D721Med (cell line): ENCODE data around the gene DOCK2.

Experiments used
- DNase-seq: peaks from one replicate; pipeline ENCODE4 v3.0.0; 2011; ENCODE audit warnings: low spot score; ENCODE audit not compliant: insufficient read length
- FAIRE-seq: peaks from 2 replicates; lab custom pipeline; 2011; peaks lifted over from hg19 to GRCh38; lab: Jason Lieb, UNC
- TF ChIP-seq, protein P1 (sequence below): IDR thresholded peaks from 2 replicates; pipeline ENCODE4 v1.5.1; 2012; ENCODE audit warnings: mild to moderate bottlenecking, control low read depth; ENCODE audit not compliant: insufficient read depth; ENCODE audit errors: missing control alignments

The DOCK2 gene

DNA sequence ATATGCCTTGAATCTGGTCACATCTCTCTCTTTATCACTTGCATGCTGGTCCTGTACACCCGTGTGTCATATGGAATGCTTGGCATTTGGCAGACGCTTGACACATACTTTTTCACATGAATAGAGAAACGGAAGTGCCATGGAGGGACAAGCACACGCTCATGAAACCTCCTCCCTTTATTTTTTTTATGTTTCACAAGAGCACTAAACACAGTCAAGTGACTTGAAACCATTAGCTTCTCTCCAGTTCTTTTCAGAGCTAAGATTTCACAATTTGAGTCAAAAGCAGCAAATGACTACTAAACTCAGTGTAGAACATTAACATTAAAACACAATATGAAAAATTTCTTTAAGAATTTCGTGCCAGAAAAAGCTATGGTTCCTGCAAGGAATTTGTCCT lies 151.1 kb downstream of the DOCK2 start:
- TF ChIP-seq, protein P1, sequence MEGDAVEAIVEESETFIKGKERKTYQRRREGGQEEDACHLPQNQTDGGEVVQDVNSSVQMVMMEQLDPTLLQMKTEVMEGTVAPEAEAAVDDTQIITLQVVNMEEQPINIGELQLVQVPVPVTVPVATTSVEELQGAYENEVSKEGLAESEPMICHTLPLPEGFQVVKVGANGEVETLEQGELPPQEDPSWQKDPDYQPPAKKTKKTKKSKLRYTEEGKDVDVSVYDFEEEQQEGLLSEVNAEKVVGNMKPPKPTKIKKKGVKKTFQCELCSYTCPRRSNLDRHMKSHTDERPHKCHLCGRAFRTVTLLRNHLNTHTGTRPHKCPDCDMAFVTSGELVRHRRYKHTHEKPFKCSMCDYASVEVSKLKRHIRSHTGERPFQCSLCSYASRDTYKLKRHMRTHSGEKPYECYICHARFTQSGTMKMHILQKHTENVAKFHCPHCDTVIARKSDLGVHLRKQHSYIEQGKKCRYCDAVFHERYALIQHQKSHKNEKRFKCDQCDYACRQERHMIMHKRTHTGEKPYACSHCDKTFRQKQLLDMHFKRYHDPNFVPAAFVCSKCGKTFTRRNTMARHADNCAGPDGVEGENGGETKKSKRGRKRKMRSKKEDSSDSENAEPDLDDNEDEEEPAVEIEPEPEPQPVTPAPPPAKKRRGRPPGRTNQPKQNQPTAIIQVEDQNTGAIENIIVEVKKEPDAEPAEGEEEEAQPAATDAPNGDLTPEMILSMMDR: no peak
- FAIRE-seq (no peak), DNase-seq (no peak)

DNA sequence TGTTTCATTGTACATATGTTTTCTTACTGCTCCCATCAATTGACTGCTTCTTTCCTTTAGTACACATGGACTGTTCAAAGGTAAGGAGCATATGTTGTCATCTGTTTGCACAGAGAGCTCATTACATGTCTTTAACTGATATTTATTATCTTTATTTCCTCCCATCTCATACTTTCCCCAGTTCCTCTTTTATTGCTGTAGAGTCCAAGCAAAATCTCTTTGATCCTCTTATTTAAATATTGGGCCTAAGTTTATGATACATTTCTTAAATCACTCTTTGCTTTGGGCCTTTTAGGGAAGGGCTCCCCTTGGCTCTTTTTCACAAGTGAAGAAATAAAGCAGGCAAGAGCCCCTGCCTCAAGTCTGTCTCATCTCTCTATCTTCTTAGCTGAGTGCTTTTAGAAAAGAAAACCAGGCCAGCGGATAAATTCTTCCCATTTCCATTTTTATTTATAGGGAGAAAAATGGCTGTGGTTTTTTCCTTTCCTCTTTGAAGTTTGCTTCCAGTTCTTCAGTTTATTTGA lies 152.4 kb downstream of the DOCK2 start:
- FAIRE-seq: no peak
- no peak for DNase-seq
- TF ChIP-seq, protein P1: no peak

DNA sequence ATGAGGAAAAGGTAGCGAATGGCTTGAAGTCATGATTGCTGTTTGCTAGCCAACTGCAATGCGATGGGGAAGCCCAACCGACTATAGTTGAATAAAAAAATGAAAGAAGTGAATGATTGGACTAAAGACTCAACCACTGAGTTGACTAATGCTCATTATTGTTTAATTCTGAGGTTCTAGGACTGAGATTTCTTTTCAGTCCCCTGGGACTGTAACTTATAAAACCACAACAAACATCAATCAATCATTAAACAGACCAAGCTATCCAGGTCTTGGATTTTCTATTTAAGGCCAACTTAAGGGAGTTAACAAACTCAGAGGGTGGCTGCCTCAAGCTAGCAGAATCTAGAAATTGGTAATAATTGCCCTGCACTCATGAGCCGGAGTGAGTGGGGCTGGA lies 154.2 kb downstream of the DOCK2 start:
- DNase-seq (no peak), FAIRE-seq (no peak)
- TF ChIP-seq, protein P1: no peak

DNA sequence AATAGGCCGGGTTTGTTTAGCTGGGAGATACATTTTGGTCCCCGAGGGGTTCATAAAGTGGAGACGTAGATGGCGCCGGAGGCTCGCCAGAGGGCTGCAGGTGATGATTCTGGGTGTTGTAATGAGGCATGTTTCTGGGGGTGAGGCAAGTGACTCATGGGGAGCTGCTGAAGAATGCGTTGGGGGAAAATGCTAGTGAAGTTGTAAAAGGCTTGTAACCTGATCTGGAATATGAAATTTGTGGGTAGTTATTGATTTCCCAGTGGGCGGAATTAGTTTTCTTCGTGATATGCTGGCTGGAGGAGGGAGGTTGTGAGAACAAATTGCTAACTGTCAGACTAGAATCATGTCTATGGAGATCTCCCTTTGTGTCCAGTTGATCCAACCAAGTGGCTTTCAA lies 158.3 kb downstream of the DOCK2 start:
- FAIRE-seq (no peak), DNase-seq (no peak)
- TF ChIP-seq, protein P1: no peak

DNA sequence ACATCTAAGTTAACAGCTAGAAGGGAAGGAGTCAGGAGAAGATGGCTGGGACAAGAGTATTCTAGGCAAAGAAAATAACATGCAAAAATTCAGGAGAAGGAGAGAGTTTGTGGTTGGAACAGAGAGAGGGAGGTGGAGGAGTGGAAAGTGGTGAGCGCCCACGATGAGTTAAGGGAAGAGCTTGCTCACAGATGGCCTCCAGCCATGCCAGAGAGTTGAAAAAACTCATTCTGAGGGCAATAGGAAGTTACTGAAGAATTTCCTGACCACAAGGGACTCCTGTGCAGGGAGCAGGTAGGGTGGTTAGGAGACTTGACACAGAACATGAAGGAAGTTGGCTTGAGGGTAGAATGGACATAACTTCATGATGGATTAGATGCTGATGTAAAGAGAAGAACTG lies 159.7 kb downstream of the DOCK2 start:
- DNase-seq (no peak), FAIRE-seq (no peak)
- TF ChIP-seq, protein P1: no peak

DNA sequence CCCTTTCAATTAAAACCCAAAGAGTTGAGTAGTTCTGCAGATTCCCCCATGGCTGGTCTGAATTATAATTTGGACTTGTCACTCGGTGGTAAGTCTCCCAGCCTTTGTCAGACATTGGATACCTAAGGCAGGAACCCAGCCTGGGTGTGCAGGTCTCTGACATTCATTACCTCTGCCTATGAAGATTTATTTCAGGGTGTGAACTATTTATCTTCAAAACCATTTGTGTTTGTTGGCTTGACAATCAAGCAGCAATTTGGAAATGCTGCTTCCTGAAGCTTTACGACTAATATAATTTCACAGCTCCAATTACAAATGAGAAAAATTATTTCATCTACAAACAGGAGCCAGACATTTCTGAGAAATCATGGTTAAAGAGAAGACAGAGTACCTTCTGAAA lies 160.5 kb downstream of the DOCK2 start:
- FAIRE-seq (no peak), DNase-seq (no peak)
- TF ChIP-seq, protein P1: no peak

DNA sequence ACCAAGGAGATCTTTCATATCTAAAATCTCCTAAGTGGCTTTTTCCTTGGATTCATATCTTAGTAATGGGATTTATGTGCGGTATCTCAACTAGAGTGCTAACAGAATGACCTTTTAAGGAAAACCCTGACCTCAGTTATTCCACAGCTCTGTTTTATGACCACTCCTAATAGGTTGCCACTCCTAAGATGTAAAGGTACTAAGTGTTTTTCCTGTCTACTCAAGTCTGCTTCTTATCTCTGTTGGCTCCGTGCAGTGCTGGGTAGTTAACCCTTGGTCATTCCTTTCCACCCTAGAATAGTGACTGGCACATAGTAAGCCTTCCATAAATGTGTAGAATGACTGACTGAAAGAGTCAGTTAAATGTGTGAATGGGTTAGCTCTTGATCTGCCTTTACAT lies 161.4 kb downstream of the DOCK2 start:
- no peak for DNase-seq
- TF ChIP-seq, protein P1: no peak
- no peak for FAIRE-seq
